Activated CD8-positive, alpha-beta T cell treated with anti-CD3 and anti-CD28 coated beads, Interleukin-2, amount 10 ng/mL, durations not matched to agents 7 days and 5 days (primary cell): ENCODE results near the gene SLC32A1. TPM values are rescaled to one million over a fixed set of nuclear protein-coding genes. Genes with fewer than 3 reads are reported as not detected.
A peak's percentile ranks its signal among the peaks of the same experiment; 100 is the strongest.

Source experiments
- ATAC-seq: fragments of 150-1000 bp; cut with Tn5 transposase; one replicate; pipeline ENCODE4 v1.10.0; 2021; ENCODE audit warnings: moderate library complexity
- CTCF ChIA-PET: fragments of 350-600 bp; sonication (Branson Sonifier 250); formaldehyde crosslinking; loops from one replicate; lab custom pipeline; 2021; ENCODE audit warnings: antibody characterized with exemption; lab: Charles Lee
- POLR2A ChIA-PET: fragments of 350-600 bp; sonication (Branson Sonifier 250); formaldehyde crosslinking; loops from one replicate; lab custom pipeline; 2021; ENCODE audit warnings: antibody characterized with exemption; lab: Charles Lee
- DNase-seq: peaks from one replicate; pipeline ENCODE4 v3.0.0-alpha.2; 2020
- H3K27ac Mint-ChIP-seq: one replicate; pipeline ENCODE4 v1.8.0; 2021; ENCODE audit warnings: mild to moderate bottlenecking, mixed read lengths
- H3K27me3 Mint-ChIP-seq: one replicate; pipeline ENCODE4 v1.8.0; 2021; ENCODE audit warnings: low read depth, mixed read lengths
- H3K36me3 Mint-ChIP-seq: one replicate; pipeline ENCODE4 v1.8.0; 2021; ENCODE audit warnings: low read depth, mixed read lengths
- H3K4me1 Mint-ChIP-seq: one replicate; pipeline ENCODE4 v1.8.0; 2021; ENCODE audit warnings: low read depth, mixed read lengths
- H3K4me3 Mint-ChIP-seq: one replicate; pipeline ENCODE4 v1.8.0; 2021; ENCODE audit warnings: mild to moderate bottlenecking, mixed read lengths
- H3K9me3 Mint-ChIP-seq: one replicate; pipeline ENCODE4 v1.8.0; 2022; ENCODE audit warnings: mixed read lengths; ENCODE audit not compliant: insufficient read depth
- total RNA-seq, 2 experiments: library from RNA; stranded (reverse); gene quantifications; one replicate each; pipeline ENCODE4 v1.2.3, GENCODE V29; 2021

SLC32A1 gene
- total RNA-seq, 2 experiments from 2014 or later, result not detected

- ChIA-PET CTCF (no interaction called here), POLR2A (no interaction called here)
- Mint-ChIP-seq H3K27me3 (no peaks in the 10 kb centered on the region), H3K27ac (peak overlapping the region; percentile 55), H3K36me3 (peaks cover 45% of the 10 kb centered on the region), H3K4me3 (no peak overlapping the region), H3K9me3 (peaks cover 8% of the 10 kb centered on the region), H3K4me1 (no peaks in the 10 kb centered on the region)
- DNase-seq (no peak), ATAC-seq (no peak)
Measured at GRCh38 chr20:38771621-38772020, 47.3 kb downstream of the SLC32A1 start.

GRCh38 chr20:38774167-38774566, 49.9 kb downstream of the SLC32A1 start:
- CTCF ChIA-PET, result no interaction called here
- Mint-ChIP-seq H3K27ac (no peak overlapping the region), H3K9me3 (peaks cover 8% of the 10 kb centered on the region), H3K4me3 (no peak overlapping the region), H3K36me3 (peaks cover 35% of the 10 kb centered on the region), H3K4me1 (no peaks in the 10 kb centered on the region), H3K27me3 (no peaks in the 10 kb centered on the region)
- DNase-seq, result no peak
- ATAC-seq, result no peak
- POLR2A ChIA-PET, result no interaction called here

GRCh38 chr20:38776363-38776762, 52.1 kb downstream of the SLC32A1 start:
- Mint-ChIP-seq H3K4me1 (no peaks in the 10 kb centered on the region), H3K4me3 (no peak overlapping the region), H3K27ac (no peak overlapping the region), H3K27me3 (no peaks in the 10 kb centered on the region), H3K9me3 (peaks cover 8% of the 10 kb centered on the region), H3K36me3 (peaks cover 33% of the 10 kb centered on the region)
- no peak for DNase-seq
- ChIA-PET CTCF (no interaction called here), POLR2A (interaction anchor here (1.0 kb wide), 1 partner anchor 11 kb away, joined by 3 read pairs; no protein-coding TSS in a partner anchor)
- no peak for ATAC-seq

Other genes starting within 250 kb of the SLC32A1 start
- not detected for gene ADIG, start 143.3 kb upstream of the SLC32A1 start, total RNA-seq
- not detected for gene ARHGAP40, start 122.7 kb upstream of the SLC32A1 start, total RNA-seq
- gene ACTR5, start 24.0 kb downstream of the SLC32A1 start, total RNA-seq, result 1 to 10 TPM; 8.4 to 9.2 TPM
- gene PPP1R16B, start 81.2 kb downstream of the SLC32A1 start, total RNA-seq, result 10 to 100 TPM; 63.4 to 65.1 TPM
- gene FAM83D, start 201.9 kb downstream of the SLC32A1 start, total RNA-seq, result 10 to 100 TPM; 24.9 to 25.6 TPM
- gene DHX35, start 237.9 kb downstream of the SLC32A1 start, total RNA-seq, result 10 to 100 TPM; 10.8 to 11.1 TPM